Measurements from ENCODE around the gene CERK. TPM values are rescaled to one million over a fixed set of nuclear protein-coding genes. Genes with fewer than 3 reads are reported as not detected.

CERK gene
- total and polyA plus RNA-seq, 2 of the 13 experiments (the other 11 are each of a cell fraction or from before 2014, with no cell fraction given), result 40.3 to 41.9 TPM

- 0 out of 2 replicates have a peak, but pooled peaks have one; percentile 63 for TF ChIP-seq KIAA2018 (CRISPR knock-in tag; IDR thresholded peaks at IDR 0.05; ENCODE audit: borderline replicate concordance)
- peak; percentile 92 for TF ChIP-seq SPEN (CRISPR knock-in tag; IDR thresholded peaks at IDR 0.05; ENCODE audit: low read depth)
- 0 out of 2 replicates have a peak, but pooled peaks have one; percentile 54 for TF ChIP-seq DDIT3 (CRISPR knock-in tag; IDR thresholded peaks at IDR 0.05)
- no peak for TF ChIP-seq ZKSCAN5 (CRISPR knock-in tag; IDR thresholded peaks at IDR 0.05)
- no peak; the same call in 1 of the 2 replicates for TF ChIP-seq RARG (CRISPR knock-in tag; IDR thresholded peaks at IDR 0.05; ENCODE audit: low read depth)
- no peak for TF ChIP-seq ZNF879 (CRISPR knock-in tag; IDR thresholded peaks at IDR 0.05)
- 0 out of 2 replicates have a peak, but pooled peaks have one; percentile 78 for TF ChIP-seq ZNF674 (CRISPR knock-in tag; IDR thresholded peaks at IDR 0.05; ENCODE audit: low read depth)
- TF ChIP-seq SOX13 (IDR thresholded peaks at IDR 0.05), result 0 out of 2 replicates have a peak, but pooled peaks have one; percentile 9
- TF ChIP-seq SOX13 (CRISPR knock-in tag; conservative IDR thresholded peaks at IDR 0.05 in 1 of 2, IDR thresholded peaks at IDR 0.05 in 1 of 2), result peak in 1 of 2 experiments; percentile 46; a peak in 1 of 4 replicates
- TF ChIP-seq GATA4 (IDR thresholded peaks at IDR 0.05; ENCODE audit: borderline replicate concordance, low read depth), result peak; percentile 70; the same call in 1 of the 2 replicates
- no peak for TF ChIP-seq TMF1 (CRISPR knock-in tag; IDR thresholded peaks at IDR 0.05; ENCODE audit: low read depth)
- peak; percentile 63; the same call in 1 of the 2 replicates for TF ChIP-seq ZSCAN29 (CRISPR knock-in tag; conservative IDR thresholded peaks at IDR 0.05)
- 0 out of 2 replicates have a peak, but pooled peaks have one; percentile 41 for TF ChIP-seq ATF3 (CRISPR knock-in tag; IDR thresholded peaks at IDR 0.05)
- TF ChIP-seq ZNF563 (CRISPR knock-in tag; IDR thresholded peaks at IDR 0.05), result no peak
- no peak for TF ChIP-seq HOXA7 (CRISPR knock-in tag; IDR thresholded peaks at IDR 0.05)
- TF ChIP-seq KLF11 (CRISPR knock-in tag; IDR thresholded peaks at IDR 0.05), result 0 out of 2 replicates have a peak, but pooled peaks have one; percentile 63
- TF ChIP-seq MIER3 (CRISPR knock-in tag; IDR thresholded peaks at IDR 0.05; ENCODE audit: borderline replicate concordance), result peak; percentile 94; the same call in 1 of the 2 replicates
- no peak for TF ChIP-seq PREB (CRISPR knock-in tag; IDR thresholded peaks at IDR 0.05)
- peak; percentile 69 for TF ChIP-seq ISL2 (CRISPR knock-in tag; IDR thresholded peaks at IDR 0.05)
- no peak for TF ChIP-seq RAD51 (IDR thresholded peaks at IDR 0.05; ENCODE audit: borderline replicate concordance)
Measured at GRCh38 chr22:46762238-46763050, 24.4 kb upstream of the CERK start, which contains the start of gene TBC1D22A (continued).

Measured in HepG2 (cell line).